ENCODE data around the gene NBAS.

Gene NBAS

DNA sequence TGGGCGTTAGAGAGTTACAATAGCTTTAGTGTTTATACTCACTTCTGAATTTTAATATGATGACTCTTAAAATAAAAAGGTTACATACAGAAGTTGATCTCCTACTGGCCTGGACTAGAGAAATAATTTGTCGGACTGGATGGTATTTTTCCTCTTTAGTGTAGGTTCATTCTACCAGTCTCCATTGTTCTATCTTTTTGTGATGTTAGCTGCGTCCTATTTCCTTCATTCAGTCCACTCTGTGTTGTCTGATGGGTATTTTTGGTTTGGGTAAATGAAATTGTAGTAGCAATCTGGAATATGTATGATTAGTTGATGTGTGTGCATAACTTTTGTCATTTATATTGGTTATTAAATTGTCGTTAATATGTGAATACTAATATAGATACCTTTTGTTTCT, 35.8 kb upstream of the NBAS start:
- Histone ChIP-seq H3K36me3 (replicated peaks; ENCODE audit: low read depth, low read length) (peaks cover 56% of the 10 kb centered on the region), H3K79me2 (ENCODE audit: low read length) (peaks cover 39% of the 10 kb centered on the region), H3K4me1 (ENCODE audit: low read length) (peaks cover 8% of the 10 kb centered on the region; the same call in 1 of the 2 replicates), H3K9ac (ENCODE audit: low read length) (no peak overlapping the region), H3K4me3 (ENCODE audit: low read length) (no peak overlapping the region), H2AFZ (ENCODE audit: low read depth, low read length) (no peak overlapping the region), H3K9me3 (ENCODE audit: insufficient read depth, low read length) (no peaks in the 10 kb centered on the region), H3K4me2 (ENCODE audit: low read length) (no peak overlapping the region), H3K27ac (ENCODE audit: low read length) (no peak overlapping the region), H3K27me3 (ENCODE audit: low read depth, low read length) (no peaks in the 10 kb centered on the region), H4K20me1 (ENCODE audit: insufficient read depth, low read length) (0 out of 2 replicates have a peak, but pooled peaks cover 6% of the 10 kb centered on the region)
- no peak for TF ChIP-seq EZH2phosphoT487 (IDR thresholded peaks at IDR 0.05; ENCODE audit: low read depth)
- TF ChIP-seq, protein P1, sequence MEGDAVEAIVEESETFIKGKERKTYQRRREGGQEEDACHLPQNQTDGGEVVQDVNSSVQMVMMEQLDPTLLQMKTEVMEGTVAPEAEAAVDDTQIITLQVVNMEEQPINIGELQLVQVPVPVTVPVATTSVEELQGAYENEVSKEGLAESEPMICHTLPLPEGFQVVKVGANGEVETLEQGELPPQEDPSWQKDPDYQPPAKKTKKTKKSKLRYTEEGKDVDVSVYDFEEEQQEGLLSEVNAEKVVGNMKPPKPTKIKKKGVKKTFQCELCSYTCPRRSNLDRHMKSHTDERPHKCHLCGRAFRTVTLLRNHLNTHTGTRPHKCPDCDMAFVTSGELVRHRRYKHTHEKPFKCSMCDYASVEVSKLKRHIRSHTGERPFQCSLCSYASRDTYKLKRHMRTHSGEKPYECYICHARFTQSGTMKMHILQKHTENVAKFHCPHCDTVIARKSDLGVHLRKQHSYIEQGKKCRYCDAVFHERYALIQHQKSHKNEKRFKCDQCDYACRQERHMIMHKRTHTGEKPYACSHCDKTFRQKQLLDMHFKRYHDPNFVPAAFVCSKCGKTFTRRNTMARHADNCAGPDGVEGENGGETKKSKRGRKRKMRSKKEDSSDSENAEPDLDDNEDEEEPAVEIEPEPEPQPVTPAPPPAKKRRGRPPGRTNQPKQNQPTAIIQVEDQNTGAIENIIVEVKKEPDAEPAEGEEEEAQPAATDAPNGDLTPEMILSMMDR (IDR thresholded peaks at IDR 0.05; ENCODE audit: low read depth, low read length), result no peak

DNA sequence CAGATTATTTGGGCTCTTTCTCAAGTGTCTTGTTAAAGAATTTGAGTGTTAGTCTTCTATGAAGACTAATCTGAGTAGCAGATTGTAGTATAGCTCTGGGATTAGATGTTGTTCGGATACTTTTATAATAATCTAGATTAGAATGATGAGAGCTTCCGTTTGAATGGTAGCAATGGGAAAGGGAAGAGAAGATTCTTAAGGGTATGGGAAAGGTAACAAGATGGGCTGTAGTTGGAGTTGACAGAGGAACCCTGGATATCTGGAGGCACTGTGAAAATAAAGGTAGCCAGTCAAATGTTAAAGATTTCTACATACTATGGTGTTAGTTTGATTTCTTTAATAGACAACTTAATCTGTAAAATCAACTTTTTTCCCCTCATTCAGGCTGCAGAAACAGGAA, 35.2 kb upstream of the NBAS start:
- 0 out of 2 replicates have a peak, but pooled peaks cover 6% of the 10 kb centered on the region for H4K20me1 ChIP-seq (ENCODE audit: insufficient read depth, low read length)
- no peak overlapping the region for H2AFZ ChIP-seq (ENCODE audit: low read depth, low read length)
- no peak overlapping the region for H3K27ac ChIP-seq (ENCODE audit: low read length)
- no peak overlapping the region for H3K9ac ChIP-seq (ENCODE audit: low read length)
- TF ChIP-seq EZH2phosphoT487 (IDR thresholded peaks at IDR 0.05; ENCODE audit: low read depth), result no peak
- TF ChIP-seq, protein P1 (IDR thresholded peaks at IDR 0.05; ENCODE audit: low read depth, low read length), result no peak
- H3K9me3 ChIP-seq (ENCODE audit: insufficient read depth, low read length), result no peaks in the 10 kb centered on the region
- peaks cover 46% of the 10 kb centered on the region for H3K79me2 ChIP-seq (ENCODE audit: low read length)
- peaks cover 50% of the 10 kb centered on the region for H3K36me3 ChIP-seq (replicated peaks; ENCODE audit: low read depth, low read length)
- no peaks in the 10 kb centered on the region for H3K27me3 ChIP-seq (ENCODE audit: low read depth, low read length)
- H3K4me2 ChIP-seq (ENCODE audit: low read length), result no peak overlapping the region
- peaks cover 8% of the 10 kb centered on the region; the same call in 1 of the 2 replicates for H3K4me1 ChIP-seq (ENCODE audit: low read length)
- H3K4me3 ChIP-seq (ENCODE audit: low read length), result no peak overlapping the region

DNA sequence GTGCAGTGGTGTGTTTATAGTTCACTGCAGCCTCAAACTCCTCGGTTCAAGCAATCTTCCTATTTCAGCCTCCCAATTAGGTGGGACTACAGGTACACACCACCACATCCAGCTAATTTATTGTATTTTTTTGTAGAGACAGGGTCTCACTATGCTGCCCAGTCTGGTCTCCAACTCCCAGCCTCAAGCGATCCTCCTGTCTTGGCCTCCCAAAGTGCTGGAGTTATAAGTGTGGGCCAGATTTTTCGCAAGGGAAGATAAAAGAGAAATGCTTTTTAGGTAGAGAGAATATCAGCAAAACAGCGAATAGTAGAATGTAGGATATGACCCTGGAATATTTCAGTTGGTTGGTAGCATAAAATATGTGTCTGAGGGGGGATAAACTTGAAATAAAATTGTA, 34.8 kb upstream of the NBAS start:
- Histone ChIP-seq H3K36me3 (replicated peaks; ENCODE audit: low read depth, low read length) (peaks cover 46% of the 10 kb centered on the region), H3K79me2 (ENCODE audit: low read length) (peaks cover 50% of the 10 kb centered on the region)

DNA sequence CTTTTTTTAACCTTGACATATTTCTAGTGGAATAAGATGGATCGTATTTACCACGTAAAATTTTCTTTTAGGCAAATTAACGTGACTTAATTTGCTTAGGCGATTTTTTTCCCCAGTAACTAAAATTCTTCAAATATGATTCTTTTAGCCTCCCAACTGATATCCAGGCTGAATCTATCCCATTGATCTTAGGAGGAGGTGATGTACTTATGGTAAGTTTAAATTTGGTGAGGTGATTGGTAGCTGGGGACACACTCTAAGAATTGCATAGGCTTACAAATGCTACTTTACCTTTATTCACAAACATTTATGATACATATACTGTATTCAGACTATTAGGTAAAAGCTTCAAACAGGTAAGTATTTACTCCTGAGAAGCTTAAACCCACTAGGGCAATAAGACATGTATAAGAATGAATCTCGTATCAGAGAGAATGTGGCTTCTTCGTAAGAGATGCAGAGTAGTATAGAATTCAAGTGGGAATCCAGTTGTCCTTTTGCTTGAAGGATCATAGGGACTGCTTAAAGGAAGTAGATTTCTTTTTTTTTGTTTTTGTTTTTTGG, 34.3 kb upstream of the NBAS start:
- peaks cover 11% of the 10 kb centered on the region; the same call in 1 of the 2 replicates for H3K4me1 ChIP-seq (ENCODE audit: low read length)
- peaks cover 52% of the 10 kb centered on the region for H3K79me2 ChIP-seq (ENCODE audit: low read length)
- no peak overlapping the region for H2AFZ ChIP-seq (ENCODE audit: low read depth, low read length)
- H3K27ac ChIP-seq (ENCODE audit: low read length), result no peak overlapping the region
- no peak overlapping the region for H3K9ac ChIP-seq (ENCODE audit: low read length)
- TF ChIP-seq, protein P1 (IDR thresholded peaks at IDR 0.05; ENCODE audit: low read depth, low read length), result no peak
- TF ChIP-seq EZH2phosphoT487 (IDR thresholded peaks at IDR 0.05; ENCODE audit: low read depth), result no peak
- H3K27me3 ChIP-seq (ENCODE audit: low read depth, low read length), result no peaks in the 10 kb centered on the region
- H3K4me3 ChIP-seq (ENCODE audit: low read length), result no peak overlapping the region
- H3K9me3 ChIP-seq (ENCODE audit: insufficient read depth, low read length), result no peaks in the 10 kb centered on the region
- H3K4me2 ChIP-seq (ENCODE audit: low read length), result no peak overlapping the region
- H3K36me3 ChIP-seq (replicated peaks; ENCODE audit: low read depth, low read length), result peaks cover 43% of the 10 kb centered on the region
- 0 out of 2 replicates have a peak, but pooled peaks cover 6% of the 10 kb centered on the region for H4K20me1 ChIP-seq (ENCODE audit: insufficient read depth, low read length)

More for the DNA sequence above, 34.8 kb upstream of the NBAS start:
- H3K9ac ChIP-seq (ENCODE audit: low read length), result no peak overlapping the region
- 0 out of 2 replicates have a peak, but pooled peaks cover 6% of the 10 kb centered on the region for H4K20me1 ChIP-seq (ENCODE audit: insufficient read depth, low read length)
- H3K4me3 ChIP-seq (ENCODE audit: low read length), result no peak overlapping the region
- peaks cover 10% of the 10 kb centered on the region; the same call in 1 of the 2 replicates for H3K4me1 ChIP-seq (ENCODE audit: low read length)
- no peak overlapping the region for H3K27ac ChIP-seq (ENCODE audit: low read length)
- no peak overlapping the region for H2AFZ ChIP-seq (ENCODE audit: low read depth, low read length)
- no peaks in the 10 kb centered on the region for H3K9me3 ChIP-seq (ENCODE audit: insufficient read depth, low read length)
- H3K27me3 ChIP-seq (ENCODE audit: low read depth, low read length), result no peaks in the 10 kb centered on the region
- TF ChIP-seq, protein P1 (IDR thresholded peaks at IDR 0.05; ENCODE audit: low read depth, low read length), result no peak
- TF ChIP-seq EZH2phosphoT487 (IDR thresholded peaks at IDR 0.05; ENCODE audit: low read depth), result no peak
- no peak overlapping the region for H3K4me2 ChIP-seq (ENCODE audit: low read length)
